Fibroblast of skin of left biceps (primary cell): ENCODE measurements around the gene AVPI1.
A peak's percentile ranks its signal among the peaks of the same experiment; 100 is the strongest.

Source experiments
- DNase-seq, 2 experiments: peaks; one replicate each; pipeline ENCODE4 v3.0.0-alpha.2; 2013; ENCODE audit warnings: low read depth in 2 of 2

The AVPI1 gene

DNA sequence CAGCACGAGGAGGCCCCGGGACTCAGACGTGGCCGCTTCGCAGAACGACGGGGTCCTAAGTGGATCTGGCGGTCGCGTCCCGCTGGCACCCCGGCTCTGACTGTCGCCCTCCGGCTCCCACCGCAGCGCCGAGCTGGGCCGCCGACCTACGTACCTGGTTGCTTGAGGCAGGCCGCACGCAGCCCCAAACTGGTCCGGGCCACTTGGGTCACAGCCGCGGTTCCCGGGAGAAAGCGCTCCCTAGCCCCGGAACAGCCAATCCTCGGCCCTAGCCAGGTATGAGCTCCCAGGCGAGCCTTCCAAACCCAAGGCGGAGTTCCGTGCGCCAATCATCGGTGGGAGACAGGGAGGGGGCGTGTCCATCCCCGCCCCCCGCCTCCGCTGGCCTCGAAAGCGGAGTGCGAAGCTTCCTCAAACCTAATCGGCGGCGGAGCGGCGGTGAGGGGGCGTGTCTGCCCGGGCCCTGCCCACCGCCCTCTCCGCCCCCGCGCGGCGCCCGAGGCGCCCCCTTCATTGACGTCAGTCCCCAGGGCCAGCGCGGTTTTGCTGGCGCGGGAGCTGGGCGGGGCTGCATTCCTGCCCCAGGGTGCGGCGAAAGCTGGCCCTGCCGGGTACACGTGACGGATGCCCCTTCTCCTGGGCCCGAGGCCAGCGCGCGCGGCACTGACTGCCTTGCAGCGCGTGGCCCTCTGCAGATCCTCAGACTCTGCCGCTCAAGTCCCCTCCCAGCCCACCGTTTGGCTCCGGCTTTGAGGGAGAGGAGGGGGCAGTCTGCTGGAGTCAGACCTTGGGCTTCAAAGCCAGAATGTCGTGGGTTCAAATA, at the start of gene AVPI1:
AVPI1 (minus strand) TSS at position 280 of the 823 bp plus-strand sequence. CDS start 7,336 bp downstream, outside the sequence.
- DNase-seq = peak; percentile 90 to 91

DNA sequence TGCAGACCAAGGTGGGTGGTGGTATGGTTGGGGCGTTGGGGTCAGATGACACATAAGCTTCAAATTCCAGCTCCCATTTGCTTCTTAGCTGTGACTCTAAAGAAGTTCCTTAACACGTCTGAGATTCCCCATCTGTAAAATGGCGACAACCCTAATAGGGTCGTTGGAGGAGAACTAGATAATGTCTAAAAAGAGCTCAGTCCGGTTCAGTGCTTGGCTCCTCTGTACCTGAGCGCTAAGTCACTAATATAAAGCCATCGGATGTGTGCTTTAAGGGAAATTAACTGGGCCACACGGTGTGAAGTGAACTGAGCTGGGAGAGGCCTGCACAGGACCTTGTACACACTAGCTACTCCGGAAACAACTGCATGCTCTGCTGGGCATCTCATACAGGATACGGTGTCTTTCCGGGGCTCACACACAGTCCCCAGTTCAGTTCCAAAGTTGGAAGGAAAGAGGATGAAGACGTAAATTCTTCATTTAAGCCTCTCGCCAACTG, 49.4 kb upstream of the AVPI1 start:
- no peak for DNase-seq

DNA sequence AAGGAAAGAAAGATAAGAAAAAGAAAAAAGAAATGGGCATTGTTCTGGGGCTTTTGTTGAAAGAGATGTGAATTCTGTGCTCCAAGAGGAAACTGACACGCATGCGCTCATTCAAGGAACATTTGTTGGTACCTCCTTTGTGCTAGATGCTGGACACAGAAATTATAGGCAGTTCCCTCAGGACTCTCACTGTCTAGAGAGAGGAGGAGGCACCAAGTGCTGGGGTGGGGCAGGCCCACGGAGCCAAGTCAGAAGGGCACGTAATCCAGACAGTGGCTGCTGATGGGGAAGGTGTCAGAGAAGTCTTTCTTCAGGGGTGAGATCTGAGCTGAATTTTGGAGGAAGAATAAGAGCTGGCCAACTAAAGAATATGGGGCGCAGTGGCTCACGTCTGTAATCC, 47.0 kb upstream of the AVPI1 start:
- DNase-seq = no peak

DNA sequence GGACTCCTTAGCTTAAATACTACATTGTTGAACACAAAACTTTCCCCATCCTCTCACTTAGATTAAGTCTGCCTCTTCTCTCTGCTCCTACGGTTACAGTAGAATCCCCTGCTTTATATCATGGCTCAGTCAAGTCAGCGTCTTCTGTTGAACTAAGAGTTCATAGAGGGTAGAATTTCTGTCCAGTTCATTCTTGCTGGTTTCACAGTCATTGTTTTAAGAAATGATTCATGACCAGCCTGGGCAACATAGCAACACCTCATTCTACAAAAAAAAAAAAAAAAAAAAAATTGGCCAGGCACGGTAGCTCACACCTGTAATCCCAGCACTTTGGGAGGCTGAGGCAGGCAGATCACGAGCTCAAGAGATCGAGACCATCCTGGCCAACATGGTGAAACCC, 46.2 kb upstream of the AVPI1 start:
- DNase-seq = no peak

DNA sequence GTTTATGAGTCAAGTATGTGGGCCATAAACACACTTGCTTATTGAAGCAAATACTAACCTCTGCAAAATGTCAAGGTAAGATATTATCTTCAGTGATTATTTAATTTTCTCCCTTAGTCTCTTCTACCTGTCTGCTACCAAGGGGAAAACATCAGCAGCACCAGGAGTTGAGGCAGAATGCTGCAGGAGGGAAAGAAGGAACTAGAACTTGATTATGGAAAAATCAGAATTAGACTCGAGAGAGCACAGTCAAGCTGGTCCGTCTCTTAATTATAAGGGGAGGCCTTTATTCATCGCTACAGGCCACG, 45.0 kb upstream of the AVPI1 start:
- DNase-seq = no peak

DNA sequence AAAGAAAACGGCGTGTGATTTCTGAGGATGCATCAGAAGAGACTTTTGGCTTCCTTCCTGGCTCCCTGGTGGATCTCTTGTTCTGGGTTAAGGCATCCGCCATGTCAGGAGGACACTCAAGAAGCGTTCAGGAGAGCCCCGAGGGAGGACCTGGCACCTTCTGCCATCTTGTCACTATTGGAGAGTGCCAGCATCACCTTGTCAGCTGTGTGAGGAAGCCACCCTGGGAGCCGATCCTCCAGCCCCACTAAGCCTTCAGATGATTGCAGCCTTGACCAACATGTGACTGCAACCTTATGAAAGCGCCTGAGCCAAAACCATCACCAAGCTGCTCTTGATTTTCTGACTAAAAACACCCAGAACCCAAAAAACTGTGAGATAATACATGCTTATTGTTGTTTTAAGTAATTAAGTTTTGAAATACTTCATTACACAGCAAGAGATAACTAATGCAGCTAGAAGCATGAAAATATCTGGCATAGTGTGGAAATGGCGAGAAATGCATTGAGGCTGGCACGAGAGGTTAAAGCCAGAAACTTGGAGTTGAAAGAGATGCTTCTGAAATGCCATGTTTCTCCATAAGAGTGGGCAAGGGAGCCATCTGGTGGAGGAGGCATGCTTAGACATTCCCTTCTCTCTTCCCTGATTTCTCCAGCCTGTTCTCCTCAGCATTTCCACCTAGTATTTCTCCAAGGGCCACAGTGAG, 44.5 kb upstream of the AVPI1 start:
- peak; percentile 36 to 37 for DNase-seq

DNA sequence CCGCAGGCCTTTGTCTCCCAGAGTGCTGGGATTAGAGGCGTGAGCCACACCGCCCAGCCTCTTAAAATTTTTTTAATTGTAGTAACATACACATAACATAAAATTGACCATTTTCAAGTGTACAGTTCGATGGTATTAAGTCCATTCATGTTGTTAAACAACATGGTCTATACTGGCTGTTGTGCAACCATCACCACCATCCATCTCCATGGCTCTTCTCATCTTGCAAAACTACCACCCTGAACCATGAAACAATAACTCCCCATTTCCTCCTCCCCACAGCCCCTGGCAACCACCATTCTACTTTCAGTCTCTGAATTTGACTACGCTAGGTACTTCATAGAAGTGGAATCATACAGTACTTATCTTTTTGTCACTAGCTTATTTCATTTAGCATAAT, 42.0 kb upstream of the AVPI1 start:
- no peak for DNase-seq

DNA sequence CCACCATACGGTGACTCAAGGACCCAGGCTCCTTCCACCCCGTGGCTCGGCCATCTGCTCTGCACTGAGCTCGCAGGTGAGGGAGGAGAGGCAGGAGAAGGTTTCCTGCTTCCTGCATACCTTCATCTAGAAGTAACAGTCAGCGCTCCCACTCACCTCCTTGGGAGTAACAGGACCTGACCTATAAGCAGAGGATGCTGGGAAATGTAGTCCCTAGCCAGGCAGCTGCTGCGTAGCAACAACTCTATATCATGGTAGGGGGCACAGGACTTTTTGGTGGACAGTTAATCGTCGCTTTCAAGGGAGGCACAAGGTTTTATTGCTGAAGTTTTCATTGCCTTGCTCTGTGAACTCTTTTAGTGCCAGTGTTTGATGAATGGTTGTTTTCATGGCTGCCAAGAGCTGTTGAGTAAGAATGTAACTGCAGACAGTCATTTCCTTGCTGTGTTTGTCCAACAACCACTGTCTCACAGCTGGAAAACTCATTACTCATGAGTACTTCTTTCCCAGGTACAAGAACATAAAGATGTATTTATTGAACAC, 39.7 kb upstream of the AVPI1 start:
- peak; percentile 31 to 32 for DNase-seq

GRCh38 chr10:97724341-97724941, 37.4 kb upstream of the AVPI1 start:
- no peak for DNase-seq

DNA sequence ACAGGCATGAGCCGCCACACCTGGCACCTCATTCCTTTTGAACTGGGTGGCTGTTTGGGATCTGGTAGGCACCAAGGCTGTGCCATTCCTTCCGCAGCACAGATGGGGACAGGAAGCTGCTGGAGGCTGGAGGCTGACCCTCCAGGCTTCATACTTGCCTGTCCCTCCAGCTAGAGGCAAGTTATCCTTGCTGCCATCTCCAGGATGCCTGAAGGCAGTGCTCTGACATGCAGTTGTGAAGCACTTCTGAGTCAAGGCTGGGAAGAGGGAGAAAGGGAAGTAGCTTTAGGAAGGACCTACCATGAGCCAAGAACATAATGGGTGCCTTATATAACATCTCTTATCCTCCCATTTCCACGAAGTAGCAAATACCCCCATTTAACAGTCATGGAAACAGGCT, 36.0 kb upstream of the AVPI1 start:
- DNase-seq = no peak

DNA sequence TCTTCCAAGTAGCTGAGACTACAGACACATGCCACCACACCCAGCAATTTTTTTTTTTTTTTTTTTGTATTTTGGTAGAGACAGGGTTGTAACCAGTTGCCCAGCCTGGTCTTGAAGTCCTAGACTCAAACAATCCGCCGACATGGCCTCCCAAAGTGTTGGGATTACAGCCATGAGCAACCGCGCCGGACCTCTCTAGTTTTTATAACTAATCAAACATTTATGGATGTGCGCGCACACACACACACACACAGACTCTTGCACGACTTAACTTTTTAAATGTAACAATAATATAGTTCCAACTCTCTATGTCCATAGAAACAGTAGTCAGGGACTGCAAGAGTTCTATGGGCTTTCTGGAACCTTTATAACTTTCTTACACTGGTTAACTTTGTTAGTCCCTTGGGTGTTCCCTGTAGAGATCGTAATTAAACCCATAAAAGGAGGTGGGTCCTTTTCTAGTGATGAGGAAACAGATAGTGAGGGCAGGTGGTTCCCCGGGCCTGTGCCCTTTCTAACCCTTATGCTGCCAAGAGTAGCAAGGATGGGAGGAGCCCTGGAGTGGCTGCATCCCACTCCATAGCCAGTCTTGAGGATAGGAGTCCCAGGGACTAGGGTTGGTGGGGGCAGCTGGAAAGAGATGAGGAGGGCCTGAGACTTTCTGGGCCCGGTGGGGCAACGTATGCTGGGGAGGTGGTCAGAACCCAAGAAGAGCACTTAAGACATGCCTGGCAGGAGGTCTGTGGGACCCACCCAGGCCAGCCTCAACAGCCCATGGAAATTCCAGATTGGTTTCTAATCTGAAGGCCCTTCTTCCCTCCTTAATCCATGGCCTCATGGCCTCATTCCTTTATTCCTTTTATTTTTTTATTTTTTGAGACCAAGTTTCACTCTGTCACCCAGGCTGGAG, 35.1 kb upstream of the AVPI1 start:
- no peak for DNase-seq

- no peak for DNase-seq
Measured at GRCh38 chr10:97719602-97720001, 32.6 kb upstream of the AVPI1 start.

GRCh38 chr10:97718659-97719142, 31.7 kb upstream of the AVPI1 start:
- DNase-seq = no peak

GRCh38 chr10:97718178-97718577, 31.1 kb upstream of the AVPI1 start:
- DNase-seq = no peak

DNA sequence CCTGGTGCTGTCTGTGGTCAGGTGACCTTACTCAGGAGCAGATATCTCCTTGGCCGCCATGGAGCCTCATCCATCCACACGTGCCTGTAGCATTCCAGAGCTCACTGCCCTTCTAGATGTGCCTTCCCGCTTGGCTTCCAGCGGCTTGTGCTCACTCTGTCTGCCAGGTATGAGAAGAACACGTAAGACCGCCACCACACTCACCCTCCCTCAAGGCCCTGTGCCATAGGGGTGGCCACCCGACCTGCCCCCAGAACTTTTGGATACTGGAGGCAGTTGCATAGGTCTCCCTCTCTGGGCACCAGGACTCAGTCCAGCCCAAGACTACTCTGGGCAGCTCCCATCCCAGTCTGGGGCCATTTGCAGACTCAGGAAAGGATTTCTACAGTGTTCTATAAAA, 30.6 kb upstream of the AVPI1 start:
- DNase-seq = no peak

- DNase-seq = no peak
Measured at GRCh38 chr10:97715259-97715874, 28.3 kb upstream of the AVPI1 start.

- DNase-seq = peak; percentile 42 to 49
Measured at GRCh38 chr10:97714401-97715258, 27.6 kb upstream of the AVPI1 start.

DNA sequence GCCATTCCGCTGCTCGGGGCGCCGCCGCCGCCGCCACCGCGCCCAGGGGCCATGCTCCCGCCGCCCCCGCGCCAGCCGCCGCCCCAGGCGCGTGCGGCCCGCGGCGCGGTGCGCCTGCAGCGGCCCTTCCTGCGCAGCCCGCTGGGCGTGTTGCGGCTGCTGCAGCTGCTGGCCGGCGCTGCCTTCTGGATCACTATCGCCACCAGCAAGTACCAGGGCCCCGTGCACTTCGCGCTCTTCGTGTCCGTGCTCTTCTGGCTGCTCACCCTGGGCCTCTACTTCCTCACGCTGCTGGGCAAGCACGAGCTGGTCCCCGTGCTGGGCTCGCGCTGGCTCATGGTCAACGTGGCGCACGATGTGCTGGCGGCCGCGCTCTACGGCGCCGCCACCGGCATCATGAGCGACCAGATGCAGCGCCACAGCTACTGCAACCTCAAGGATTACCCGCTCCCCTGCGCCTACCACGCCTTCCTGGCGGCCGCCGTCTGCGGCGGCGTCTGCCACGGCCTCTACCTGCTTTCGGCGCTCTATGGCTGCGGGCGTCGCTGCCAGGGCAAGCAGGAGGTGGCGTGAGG, 26.9 kb upstream of the AVPI1 start:
- DNase-seq = no peak

- peak; percentile 71 for DNase-seq
Measured at GRCh38 chr10:97713339-97713825, 26.3 kb upstream of the AVPI1 start, which contains the start of gene MARVELD1. Gene MARVELD1, plus strand, starts transcription at chr10:97713730. Its CDS starts 147 bp downstream, at chr10:97713877.
